Measurements from ENCODE around the gene MYO1G.

The MYO1G gene

GRCh38 chr7:44985900-44986217, 7.0 kb upstream of the MYO1G start:
- no peak for DNase-seq (ENCODE audit: low read depth)
- in situ Hi-C loops (cut with HindIII; ENCODE audit: low sequenced_read_pairs): no loop called here
- peak overlapping the region; percentile 76 for H3K4me3 ChIP-seq (ENCODE audit: low read depth, low read length)
- no peak for TF ChIP-seq CTCF (IDR thresholded peaks at IDR 0.05; ENCODE audit: low read depth, low read length, missing control alignments)

GRCh38 chr7:44985033-44985695, 6.3 kb upstream of the MYO1G start:
- no peak for TF ChIP-seq CTCF (IDR thresholded peaks at IDR 0.05; ENCODE audit: low read depth, low read length, missing control alignments)
- H3K4me3 ChIP-seq (ENCODE audit: low read depth, low read length): peak overlapping the region; percentile 76
- in situ Hi-C loops (cut with HindIII; ENCODE audit: low sequenced_read_pairs): no loop called here
- no peak for DNase-seq (ENCODE audit: low read depth)

- H3K4me3 ChIP-seq (ENCODE audit: low read depth, low read length): peak overlapping the region; percentile 76
- no peak for DNase-seq (ENCODE audit: low read depth)
- TF ChIP-seq CTCF (IDR thresholded peaks at IDR 0.05; ENCODE audit: low read depth, low read length, missing control alignments): no peak
- in situ Hi-C loops (cut with HindIII; ENCODE audit: low sequenced_read_pairs): no loop called here
These were observed 5.6 kb upstream of the MYO1G start for GRCh38 chr7:44984478-44984758.

GRCh38 chr7:44983742-44984477, 5.1 kb upstream of the MYO1G start:
- DNase-seq (ENCODE audit: low read depth): no peak
- in situ Hi-C loops (cut with HindIII; ENCODE audit: low sequenced_read_pairs): no loop called here
- no peak for TF ChIP-seq CTCF (IDR thresholded peaks at IDR 0.05; ENCODE audit: low read depth, low read length, missing control alignments)
- H3K4me3 ChIP-seq (ENCODE audit: low read depth, low read length): peak overlapping the region; percentile 76

- in situ Hi-C loops (cut with HindIII; ENCODE audit: low sequenced_read_pairs): no loop called here
- no peak for DNase-seq (ENCODE audit: low read depth)
- H3K4me3 ChIP-seq (ENCODE audit: low read depth, low read length): no peak overlapping the region
- TF ChIP-seq CTCF (IDR thresholded peaks at IDR 0.05; ENCODE audit: low read depth, low read length, missing control alignments): no peak
These were observed 4.2 kb upstream of the MYO1G start for GRCh38 chr7:44982970-44983369.

- TF ChIP-seq CTCF (IDR thresholded peaks at IDR 0.05; ENCODE audit: low read depth, low read length, missing control alignments): no peak
- in situ Hi-C loops (cut with HindIII; ENCODE audit: low sequenced_read_pairs): no loop called here
- H3K4me3 ChIP-seq (ENCODE audit: low read depth, low read length): no peak overlapping the region
- DNase-seq (ENCODE audit: low read depth): no peak
These were observed 3.7 kb upstream of the MYO1G start for GRCh38 chr7:44982535-44982923.

All from astrocyte of the cerebellum (primary cell).